ENCODE results near the gene C1orf174. TPM values are rescaled to one million over a fixed set of nuclear protein-coding genes. Genes with fewer than 3 reads are reported as not detected.

The C1orf174 gene
- total RNA-seq, 2 experiments from 2014 or later = 16.8 to 18.5 TPM

DNA sequence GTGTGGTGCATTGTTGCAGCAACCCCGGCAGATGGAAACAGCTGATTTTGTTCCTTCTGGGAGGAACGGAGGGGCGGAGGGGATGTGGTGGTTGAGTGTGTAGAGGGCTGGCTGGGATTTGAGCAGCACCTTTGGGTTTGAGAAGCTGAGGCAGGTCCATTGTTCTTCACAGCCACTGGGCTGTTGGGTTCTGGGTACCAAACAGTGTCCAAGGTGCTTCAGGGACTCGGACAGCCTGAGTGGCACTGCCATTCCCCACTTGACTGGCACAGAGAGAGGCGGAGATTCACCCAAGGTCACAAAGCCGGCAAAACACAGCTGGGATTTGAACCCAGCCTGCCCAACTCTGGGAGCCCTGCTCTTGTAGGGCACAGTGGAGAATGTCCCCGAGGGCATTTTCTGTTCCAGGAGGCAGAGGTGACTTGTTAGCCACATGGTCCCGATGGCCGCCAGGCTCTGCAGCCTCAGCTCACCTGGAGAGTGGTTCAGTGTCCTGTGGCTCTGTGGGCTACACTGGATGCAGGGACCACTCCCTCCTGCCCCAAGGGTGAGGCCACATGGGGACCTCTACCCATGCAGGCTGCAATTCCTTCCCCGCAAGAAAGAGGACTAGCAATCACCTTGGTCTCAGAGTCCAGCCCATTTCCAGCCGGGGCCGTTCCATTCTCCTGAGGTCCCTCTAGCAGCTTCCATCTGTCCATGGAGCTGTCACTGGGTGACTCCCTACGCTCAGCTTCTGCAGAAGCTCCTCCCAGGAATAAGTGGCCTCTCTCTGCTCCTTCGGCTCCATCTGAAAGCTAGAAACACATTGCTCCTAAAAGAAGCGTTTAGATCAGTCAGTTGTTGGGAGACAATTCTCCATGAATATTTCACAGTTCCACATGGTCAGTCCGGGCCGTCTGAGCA, 31.2 kb upstream of the C1orf174 start:
- no peaks in the 10 kb centered on the region for H3K27me3 ChIP-seq (ENCODE audit: control insufficient read depth in 1 of 2, insufficient read depth in 2 of 2, low read length in 2 of 2)
- CTCF ChIA-PET = no interaction called here
- Mint-ChIP-seq H3K9me3 (no peaks in the 10 kb centered on the region), H3K4me3 (no peak overlapping the region), H3K36me3 (ENCODE audit: low read depth) (no peaks in the 10 kb centered on the region), H3K27me3 (peaks cover 12% of the 10 kb centered on the region), H3K27ac (no peak overlapping the region), H3K4me1 (ENCODE audit: low read depth) (no peaks in the 10 kb centered on the region)
- TF ChIP-seq CTCF (IDR thresholded peaks at IDR 0.05) = no peak
- DNase-seq (no peak), ATAC-seq (ENCODE audit: poor library complexity) (no peak)
- intact Hi-C loops (cut with DNase I, micrococcal nuclease) = no loop called here
- no peak overlapping the region for H3K27ac ChIP-seq (ENCODE audit: low read depth in 1 of 2, low read length in 2 of 2)
- no peaks in the 10 kb centered on the region for H3K4me1 ChIP-seq (ENCODE audit: insufficient read depth, low read length)
- H3K36me3 ChIP-seq (ENCODE audit: insufficient read depth, low read length) = no peaks in the 10 kb centered on the region
- no peaks in the 10 kb centered on the region for H3K9me3 ChIP-seq (ENCODE audit: control insufficient read depth in 1 of 2, insufficient read depth in 1 of 2, low read length in 2 of 2)
- POLR2A ChIA-PET = interaction anchor here (0.6 kb wide), 1 partner anchor 137 kb away, joined by 5 read pairs; no protein-coding TSS in a partner anchor
- H3K4me3 ChIP-seq (ENCODE audit: low read length) = no peak overlapping the region

DNA sequence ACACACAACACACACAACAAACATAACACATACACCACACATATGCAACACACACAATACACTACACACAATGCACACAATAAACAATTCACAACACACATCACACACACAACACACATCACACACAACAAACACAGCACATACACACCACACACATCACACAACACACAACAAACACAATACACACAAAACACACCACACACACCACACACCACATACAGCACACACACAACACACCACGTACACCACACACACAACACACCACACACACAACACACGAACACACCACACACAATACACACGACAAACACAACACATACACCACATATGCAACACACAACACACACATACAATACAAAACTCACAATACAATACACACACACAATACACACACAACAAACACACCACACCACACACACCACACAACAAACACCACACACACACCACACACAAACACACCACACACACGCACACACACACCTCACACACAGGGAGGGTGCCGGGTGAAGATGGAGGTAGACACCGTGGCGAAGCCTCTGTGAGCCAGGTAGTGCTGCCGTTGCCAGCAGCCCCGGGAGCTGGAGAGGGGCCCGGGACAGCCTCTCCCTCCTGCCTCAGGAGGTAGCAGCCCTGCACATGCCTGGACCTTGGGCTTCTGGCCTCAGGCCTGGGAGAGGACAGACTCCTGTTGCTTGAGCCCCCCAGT, 30.4 kb upstream of the C1orf174 start:
- Histone ChIP-seq H3K27ac (ENCODE audit: low read depth in 1 of 2, low read length in 2 of 2) (no peak overlapping the region), H3K36me3 (ENCODE audit: insufficient read depth, low read length) (no peaks in the 10 kb centered on the region), H3K27me3 (ENCODE audit: control insufficient read depth in 1 of 2, insufficient read depth in 2 of 2, low read length in 2 of 2) (no peaks in the 10 kb centered on the region), H3K4me3 (ENCODE audit: low read length) (no peak overlapping the region), H3K4me1 (ENCODE audit: insufficient read depth, low read length) (no peaks in the 10 kb centered on the region), H3K9me3 (ENCODE audit: control insufficient read depth in 1 of 2, insufficient read depth in 1 of 2, low read length in 2 of 2) (no peaks in the 10 kb centered on the region)
- DNase-seq (no peak), ATAC-seq (ENCODE audit: poor library complexity) (no peak)
- peaks cover 14% of the 10 kb centered on the region for H3K27me3 Mint-ChIP-seq
- ChIA-PET POLR2A (no interaction called here), CTCF (no interaction called here)
- H3K4me1 Mint-ChIP-seq (ENCODE audit: low read depth) = no peaks in the 10 kb centered on the region
- H3K4me3 Mint-ChIP-seq = no peak overlapping the region
- H3K9me3 Mint-ChIP-seq = no peaks in the 10 kb centered on the region
- TF ChIP-seq CTCF (IDR thresholded peaks at IDR 0.05) = no peak
- H3K36me3 Mint-ChIP-seq (ENCODE audit: low read depth) = no peaks in the 10 kb centered on the region
- H3K27ac Mint-ChIP-seq = no peak overlapping the region
- intact Hi-C loops (cut with DNase I, micrococcal nuclease) = no loop called here

GRCh38 chr1:3929126-3929525, 29.1 kb upstream of the C1orf174 start:
- TF ChIP-seq CTCF (IDR thresholded peaks at IDR 0.05) = no peak
- no peaks in the 10 kb centered on the region for H3K4me1 Mint-ChIP-seq (ENCODE audit: low read depth)
- Histone ChIP-seq H3K9me3 (ENCODE audit: control insufficient read depth in 1 of 2, insufficient read depth in 1 of 2, low read length in 2 of 2) (no peaks in the 10 kb centered on the region), H3K27ac (ENCODE audit: low read depth in 1 of 2, low read length in 2 of 2) (no peak overlapping the region), H3K36me3 (ENCODE audit: insufficient read depth, low read length) (no peaks in the 10 kb centered on the region), H3K27me3 (ENCODE audit: control insufficient read depth in 1 of 2, insufficient read depth in 2 of 2, low read length in 2 of 2) (no peaks in the 10 kb centered on the region), H3K4me1 (ENCODE audit: insufficient read depth, low read length) (no peaks in the 10 kb centered on the region), H3K4me3 (ENCODE audit: low read length) (no peak overlapping the region)
- CTCF ChIA-PET = no interaction called here
- H3K9me3 Mint-ChIP-seq = no peaks in the 10 kb centered on the region
- no peak overlapping the region for H3K4me3 Mint-ChIP-seq
- H3K36me3 Mint-ChIP-seq (ENCODE audit: low read depth) = no peaks in the 10 kb centered on the region
- ATAC-seq (ENCODE audit: poor library complexity) (no peak), DNase-seq (no peak)
- POLR2A ChIA-PET = no interaction called here
- intact Hi-C loops (cut with DNase I, micrococcal nuclease) = no loop called here
- H3K27ac Mint-ChIP-seq = no peak overlapping the region
- peaks cover 7% of the 10 kb centered on the region for H3K27me3 Mint-ChIP-seq
